GM18526 (cell line): ENCODE data around the gene CERS1.

ENCODE experiments used
- POLR2A ChIP-seq: IDR thresholded peaks from 3 replicates; pipeline ENCODE4 v1.6.1; 2011; ENCODE audit not compliant: insufficient read length; ENCODE audit errors: extremely low read depth

CERS1 gene

DNA sequence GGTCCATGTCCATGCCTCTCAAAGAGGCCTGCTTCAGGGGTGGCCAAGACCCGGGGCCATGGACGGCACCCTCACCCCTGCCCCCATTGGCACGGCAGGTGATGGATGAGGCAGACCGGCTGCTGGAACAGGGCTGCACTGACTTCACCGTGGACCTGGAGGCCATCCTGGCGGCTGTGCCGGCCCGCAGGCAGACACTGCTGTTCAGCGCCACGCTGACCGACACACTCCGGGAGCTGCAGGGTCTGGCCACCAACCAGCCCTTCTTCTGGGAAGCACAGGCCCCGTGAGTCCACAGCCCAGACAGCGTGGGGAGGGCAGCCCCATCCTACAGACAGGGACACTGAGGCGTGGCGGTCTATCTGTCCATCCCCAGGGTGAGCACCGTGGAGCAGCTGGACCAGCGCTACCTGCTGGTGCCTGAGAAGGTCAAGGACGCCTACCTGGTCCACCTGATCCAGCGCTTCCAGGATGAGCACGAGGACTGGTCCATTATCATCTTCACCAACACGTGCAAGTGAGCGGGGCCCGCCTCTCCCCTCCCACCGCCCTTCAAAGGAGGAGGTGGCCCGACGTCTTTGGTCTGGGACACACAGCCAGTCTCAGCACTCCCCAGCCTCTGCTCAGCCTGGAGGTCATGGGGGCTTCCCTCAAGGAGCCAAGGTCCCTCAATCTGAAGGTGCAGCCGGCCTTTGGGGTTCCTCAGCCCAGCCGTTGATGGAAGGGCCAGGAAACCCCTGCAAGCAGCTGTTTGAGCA lies 26.4 kb upstream of the CERS1 start:
- no peak for TF ChIP-seq POLR2A

DNA sequence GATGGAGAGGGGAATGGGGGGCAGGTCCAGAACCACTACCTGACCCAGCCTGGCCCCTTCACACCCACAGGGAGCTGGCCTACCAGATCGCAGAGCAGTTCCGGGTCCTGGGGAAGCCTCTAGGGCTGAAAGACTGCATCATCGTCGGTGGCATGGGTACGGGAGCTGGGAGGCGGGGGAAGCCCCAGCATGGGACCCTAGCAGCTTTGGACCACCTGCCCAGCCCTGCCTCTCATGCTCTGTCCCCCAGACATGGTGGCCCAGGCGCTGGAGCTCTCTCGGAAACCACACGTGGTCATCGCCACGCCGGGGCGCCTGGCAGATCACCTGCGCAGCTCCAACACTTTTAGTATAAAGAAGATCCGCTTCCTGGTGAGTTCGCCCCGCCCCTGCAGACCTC lies 25.6 kb upstream of the CERS1 start:
- no peak for TF ChIP-seq POLR2A

DNA sequence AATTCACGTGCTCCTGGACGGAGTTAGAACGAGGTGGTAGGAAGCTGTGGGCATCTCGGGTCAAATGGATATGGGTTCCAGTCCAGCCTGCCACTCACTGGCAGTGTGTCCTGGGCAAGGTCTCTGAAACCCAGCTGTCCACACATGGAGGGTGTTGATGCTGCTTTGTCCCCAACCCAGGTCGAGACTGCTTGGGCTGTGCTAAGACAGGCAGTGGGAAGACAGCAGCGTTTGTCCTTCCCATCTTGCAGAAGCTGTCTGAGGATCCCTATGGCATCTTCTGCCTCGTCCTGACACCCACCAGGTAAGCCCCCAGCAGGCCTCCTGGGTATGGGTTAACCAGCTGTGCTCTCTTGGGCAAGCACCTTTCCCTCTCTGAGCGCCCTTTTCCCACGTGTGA lies 24.4 kb upstream of the CERS1 start:
- TF ChIP-seq POLR2A, result no peak

GRCh38 chr19:18919900-18920214 lies 23.9 kb upstream of the CERS1 start:
- no peak for TF ChIP-seq POLR2A

- peak; percentile 82 for TF ChIP-seq POLR2A
Observed at GRCh38 chr19:18919086-18919899, 23.3 kb upstream of the CERS1 start, which contains the start of the genes COPE and DDX49. TSS of gene COPE (minus strand) at chr19:18919387. CDS start at chr19:18919348, 39 bp downstream. TSS of gene DDX49 (plus strand) at chr19:18919715. CDS start at chr19:18919742, 27 bp downstream.

GRCh38 chr19:18915639-18916038 lies 19.7 kb upstream of the CERS1 start:
- TF ChIP-seq POLR2A, result no peak

- no peak for TF ChIP-seq POLR2A
Observed at GRCh38 chr19:18913466-18913865, 17.5 kb upstream of the CERS1 start.

- no peak for TF ChIP-seq POLR2A
Observed at GRCh38 chr19:18912933-18913332, 17.0 kb upstream of the CERS1 start.

DNA sequence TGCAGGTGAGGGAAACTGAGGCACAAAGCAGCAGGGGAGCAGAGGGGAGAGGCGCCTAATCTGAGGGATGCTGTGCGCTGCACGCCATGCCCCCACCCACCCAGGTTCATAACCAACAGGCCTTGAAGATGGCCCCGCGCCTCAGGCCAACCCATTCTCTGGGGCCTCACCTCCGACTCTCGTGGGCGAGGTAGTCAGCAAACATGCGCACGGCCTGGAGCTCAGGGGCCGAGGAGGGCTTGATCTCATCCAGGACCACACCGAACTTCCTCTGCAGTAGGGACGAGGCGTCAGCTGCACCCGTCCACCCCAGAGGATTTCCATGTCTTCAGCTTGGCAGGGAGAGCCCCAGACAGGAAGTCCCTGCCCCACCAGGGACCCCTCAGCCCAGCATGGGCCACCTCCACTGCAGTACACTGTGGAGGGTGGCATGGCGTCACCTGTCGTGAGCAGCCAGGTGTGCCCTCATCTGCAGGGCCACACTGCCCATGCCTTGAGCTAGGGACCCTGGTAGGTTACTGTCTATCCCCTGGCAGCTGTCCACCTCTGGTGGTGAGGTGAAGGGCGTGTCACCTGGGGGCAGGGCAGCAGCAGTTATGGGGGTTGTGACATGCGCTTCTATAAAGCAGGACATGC lies 15.0 kb upstream of the CERS1 start:
- no peak for TF ChIP-seq POLR2A

DNA sequence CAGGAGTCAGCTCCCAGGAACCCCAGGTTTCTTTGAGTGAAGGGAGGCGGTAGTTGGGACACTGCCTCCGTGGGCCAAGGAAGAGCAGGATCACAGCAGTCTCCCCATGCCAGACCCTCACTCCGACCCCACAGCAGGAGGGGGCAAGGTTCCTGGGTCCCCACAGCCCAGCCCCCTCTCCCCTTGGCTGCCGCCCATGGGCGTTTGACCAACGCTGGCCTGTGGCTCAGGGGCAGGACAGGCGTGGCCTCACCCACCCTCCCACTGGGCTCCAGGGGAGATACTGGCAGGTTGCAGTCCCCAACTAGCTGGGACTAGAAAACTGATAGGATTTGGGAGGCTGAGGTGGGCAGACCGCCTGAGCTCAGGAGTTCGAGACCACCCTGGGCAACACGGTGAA lies 14.1 kb upstream of the CERS1 start:
- no peak for TF ChIP-seq POLR2A

DNA sequence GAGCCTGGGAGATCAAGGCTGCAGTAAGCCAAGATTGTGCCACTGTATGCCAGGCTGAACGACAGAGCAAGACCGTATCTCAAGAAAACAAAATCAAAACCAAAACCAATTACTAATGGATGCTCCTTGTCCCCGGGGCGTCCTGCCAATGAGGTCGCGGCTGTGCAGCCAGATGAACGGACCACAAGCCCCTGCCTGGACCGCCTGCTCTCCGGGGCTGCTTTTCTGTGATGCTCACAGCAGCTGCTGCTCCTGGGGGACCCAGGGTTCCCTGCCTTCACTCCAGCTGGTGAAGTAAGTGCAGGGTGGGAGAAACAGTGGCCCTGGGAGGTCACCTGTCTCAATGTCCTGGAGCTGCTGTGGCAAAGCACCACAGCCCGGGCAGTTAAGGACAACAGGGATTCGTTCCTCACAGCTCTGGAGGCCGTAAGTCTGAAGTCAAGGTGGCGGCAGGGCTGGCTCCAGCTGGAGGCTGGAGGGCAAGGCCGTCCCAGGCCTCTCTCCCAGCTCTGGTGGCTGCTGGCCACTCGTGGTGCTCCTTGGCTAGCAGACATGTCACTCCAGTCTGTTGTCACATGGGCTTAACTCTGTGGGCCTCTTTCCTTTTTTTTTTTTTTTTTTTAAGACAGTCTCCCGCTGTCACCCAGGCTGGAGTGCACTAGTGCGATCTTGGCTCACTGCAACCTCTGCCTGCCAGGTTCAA lies 13.1 kb upstream of the CERS1 start:
- TF ChIP-seq POLR2A, result no peak

DNA sequence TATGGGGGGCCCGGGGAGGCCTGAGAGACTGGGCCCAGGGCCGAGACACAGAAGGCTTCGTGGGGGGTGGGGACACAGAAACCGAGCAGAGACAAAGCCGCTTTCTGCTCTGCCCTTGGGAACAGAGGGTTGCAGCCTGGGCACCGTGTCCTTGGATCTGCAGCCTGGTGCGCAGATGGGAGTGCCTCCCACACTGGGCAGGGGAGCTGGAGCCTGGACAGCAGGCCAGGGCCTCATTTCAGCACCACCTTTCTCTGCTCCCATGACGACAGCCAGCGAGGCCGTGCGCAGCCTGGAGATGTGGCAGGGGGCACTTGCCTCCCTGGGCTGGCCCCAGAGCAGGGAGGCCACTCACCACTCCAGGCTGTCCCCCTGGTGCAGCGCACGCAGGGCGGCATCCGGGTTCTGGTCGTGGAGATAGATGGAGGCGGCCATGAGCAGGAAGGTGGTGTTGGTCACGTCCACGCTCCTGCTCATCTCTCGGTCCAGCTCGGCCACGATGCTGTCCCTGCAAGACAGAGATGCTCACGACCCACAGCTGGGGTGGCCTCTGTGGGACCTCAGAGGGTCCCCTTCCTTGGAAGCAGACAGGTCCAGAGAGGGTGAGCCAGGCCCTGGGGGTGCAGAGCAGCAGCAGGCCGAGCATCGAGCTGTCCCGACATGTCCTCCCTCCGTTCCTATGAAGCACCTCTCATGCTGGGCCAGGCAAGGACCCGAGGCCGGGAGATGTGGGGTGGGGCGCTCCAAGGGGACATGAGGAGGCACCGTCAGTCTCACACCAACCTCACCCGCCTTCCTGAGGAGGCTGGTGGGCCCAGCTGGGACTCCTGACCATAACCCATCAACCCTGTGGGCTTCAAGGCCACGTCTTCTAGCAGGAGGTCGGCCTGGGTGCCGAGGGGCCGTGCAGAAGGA lies 10.9 kb upstream of the CERS1 start:
- TF ChIP-seq POLR2A, result no peak

GRCh38 chr19:18905513-18906236 lies 9.7 kb upstream of the CERS1 start:
- TF ChIP-seq POLR2A, result no peak

- no peak for TF ChIP-seq POLR2A
Observed at GRCh38 chr19:18905058-18905456, 9.1 kb upstream of the CERS1 start.
